HPDE6-E6E7 (cell line): Measurements from ENCODE around the gene PRKD3.
"Not testable (repeated sequence)": the region's sequence is repeated elsewhere in the genome, so short reads cannot be mapped to it uniquely, and the experiment has no call there.

Source experiments
- DNase-seq: peaks from one replicate; pipeline ENCODE4 v3.0.0; 2011; ENCODE audit warnings: missing footprints; ENCODE audit errors: extremely low spot score

The PRKD3 gene

GRCh38 chr2:37316181-37316580, 8.5 kb downstream of the PRKD3 start:
- DNase-seq, result no peak

GRCh38 chr2:37315364-37315763, 9.3 kb downstream of the PRKD3 start:
- DNase-seq, result no peak

DNA sequence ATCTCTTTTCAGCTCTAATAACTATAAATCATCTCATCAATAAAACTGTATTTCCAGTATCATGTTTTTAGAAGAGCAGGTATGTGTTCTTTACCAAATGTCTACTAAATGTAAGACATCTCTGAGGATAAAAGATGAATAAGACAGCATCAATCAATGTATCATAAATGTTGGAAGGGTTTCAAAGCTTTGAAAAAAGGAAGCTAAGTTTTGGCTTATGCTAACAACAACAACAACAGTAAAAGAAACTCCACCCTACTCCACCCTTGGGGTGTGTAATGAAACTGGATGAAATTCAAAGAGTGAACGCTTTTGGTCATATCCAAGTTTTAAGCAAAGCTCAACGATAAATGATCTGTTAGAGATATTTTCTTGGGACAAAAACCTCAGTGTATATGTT, 17.1 kb downstream of the PRKD3 start:
- no peak for DNase-seq

GRCh38 chr2:37306024-37306423, 18.6 kb downstream of the PRKD3 start:
- DNase-seq, result no peak

DNA sequence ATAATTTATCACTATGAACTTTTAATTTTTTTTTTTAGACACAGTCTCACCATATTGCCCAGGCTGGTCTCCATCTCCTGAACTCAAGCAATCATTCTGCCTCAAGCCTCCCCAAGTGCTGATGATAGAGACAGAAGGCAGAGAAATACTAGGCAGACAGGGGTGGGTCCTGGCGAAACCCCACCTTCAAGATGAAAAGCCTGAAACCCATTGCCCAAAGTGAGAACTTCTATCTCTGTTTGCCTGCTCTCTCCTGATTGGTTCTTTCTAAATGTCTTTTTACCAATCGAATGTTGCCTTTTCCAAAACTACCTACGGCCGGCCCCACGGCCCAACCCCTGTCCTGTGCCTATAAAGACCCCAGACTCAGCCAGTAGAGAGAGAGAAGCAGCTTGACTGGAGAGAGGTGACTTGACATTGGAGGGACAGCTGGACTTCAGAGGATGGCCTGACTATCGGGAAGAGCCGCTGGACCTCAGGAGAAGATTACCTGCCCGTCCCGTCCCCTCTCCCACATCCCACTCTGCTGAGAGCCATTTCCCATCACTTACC, 21.9 kb downstream of the PRKD3 start:
- no peak for DNase-seq

GRCh38 chr2:37301408-37301807, 23.2 kb downstream of the PRKD3 start:
- DNase-seq, result no peak

- DNase-seq, result no peak
These were observed 24.1 kb downstream of the PRKD3 start for GRCh38 chr2:37300578-37300977.

DNA sequence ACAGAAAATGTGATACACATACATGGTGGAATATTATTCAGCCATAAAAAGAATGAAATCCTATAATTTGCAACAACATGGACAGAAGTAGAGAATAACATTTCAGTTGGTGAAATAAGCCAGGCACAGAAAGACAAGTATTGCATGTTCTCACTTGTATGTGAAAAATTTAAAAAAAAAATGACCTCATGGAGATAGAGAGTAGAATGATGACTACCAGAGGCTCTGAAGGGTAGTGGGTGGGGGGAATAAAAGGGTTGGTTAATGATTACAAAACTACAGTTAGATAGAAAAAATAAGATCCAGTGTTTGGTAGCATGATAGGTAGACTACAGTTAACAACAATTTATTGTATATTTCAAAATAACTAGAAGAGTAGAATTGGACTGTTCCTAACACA, 24.5 kb downstream of the PRKD3 start:
- DNase-seq, result no peak

DNA sequence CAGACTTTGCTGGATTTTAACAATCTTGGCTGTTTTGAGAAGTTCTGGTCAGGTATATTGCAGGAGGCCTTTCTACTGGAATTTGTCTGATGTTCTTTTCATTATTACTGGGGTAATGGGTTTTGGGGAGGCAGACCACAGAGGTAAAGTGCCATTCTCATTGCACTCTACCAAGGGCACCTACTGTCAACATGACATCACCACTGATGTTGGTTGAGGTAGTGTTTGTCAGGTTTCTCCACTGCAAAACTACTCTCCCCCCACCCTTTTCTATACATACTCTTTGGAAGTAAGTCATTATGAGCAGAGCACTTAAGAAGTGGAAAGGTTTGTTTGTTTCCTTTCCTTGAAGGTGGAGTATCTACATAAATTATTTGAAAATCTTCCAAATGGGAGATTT, 27.0 kb downstream of the PRKD3 start:
- no peak for DNase-seq

DNA sequence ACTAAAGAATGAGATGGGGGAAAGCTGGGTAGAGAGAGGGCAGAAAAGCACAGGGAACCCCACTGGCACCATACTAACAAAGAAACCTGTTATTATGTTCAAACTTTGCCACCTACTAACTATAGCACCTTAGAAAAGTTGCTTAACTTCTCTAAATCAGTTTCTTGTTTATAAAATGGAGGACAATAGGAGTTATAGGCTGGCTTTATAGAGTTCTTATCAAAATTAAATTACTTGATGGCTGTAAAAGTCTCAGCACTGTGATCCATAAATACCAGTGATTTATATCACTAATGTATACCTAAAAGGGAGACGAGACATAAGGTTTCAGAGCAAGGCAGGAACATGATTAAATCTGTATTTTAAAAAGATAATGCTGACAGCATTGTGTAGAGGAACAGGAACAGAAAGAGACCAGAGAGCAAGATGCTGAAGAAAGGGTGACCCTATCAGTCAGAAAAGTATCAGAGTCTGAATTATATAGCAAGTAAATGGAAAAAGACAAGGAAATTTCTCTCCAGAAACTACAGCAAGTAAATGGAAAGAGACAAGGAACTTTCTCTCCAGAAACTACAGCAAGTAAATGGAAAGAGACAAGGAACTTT, 29.1 kb downstream of the PRKD3 start:
- no peak for DNase-seq

DNA sequence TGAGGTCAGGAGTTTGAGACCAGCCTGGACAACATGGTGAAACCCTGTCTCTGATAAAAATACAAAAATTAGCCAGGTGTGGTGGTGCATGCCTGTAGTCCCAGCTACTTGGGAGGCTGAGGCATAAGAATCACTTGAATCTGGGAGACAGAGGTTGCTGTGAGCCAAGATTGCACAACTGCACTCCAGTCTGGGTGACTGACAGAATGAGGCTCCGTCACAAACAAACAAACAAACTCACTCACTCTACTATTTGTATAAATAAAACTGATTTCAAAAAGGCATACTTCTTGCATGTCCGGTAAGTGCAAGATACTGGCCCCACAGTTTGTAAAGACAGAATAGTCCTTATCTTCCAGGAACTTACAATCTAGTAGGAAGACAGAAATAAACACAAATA, 29.8 kb downstream of the PRKD3 start:
- not testable (repeated sequence) for DNase-seq

GRCh38 chr2:37291680-37292079, 33.0 kb downstream of the PRKD3 start:
- no peak for DNase-seq

DNA sequence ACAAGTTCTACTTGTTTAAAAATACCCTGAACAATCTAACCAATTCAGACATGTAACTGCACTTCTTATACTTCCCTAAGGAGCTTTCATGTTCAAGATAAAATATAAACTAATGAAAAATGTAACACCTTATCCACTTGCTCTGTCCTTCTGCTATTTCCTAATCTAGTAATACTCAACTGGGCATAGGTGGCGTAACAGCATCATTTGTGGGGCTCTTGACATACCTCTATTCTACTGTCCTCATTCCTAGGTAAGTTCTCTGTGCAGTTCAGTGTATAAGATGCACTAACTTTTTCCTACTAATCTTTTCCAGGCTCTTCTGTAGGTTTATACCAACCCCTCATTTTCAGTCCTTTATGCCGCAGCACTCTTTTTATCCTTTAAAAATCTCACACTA, 36.7 kb downstream of the PRKD3 start:
- DNase-seq, result no peak

DNA sequence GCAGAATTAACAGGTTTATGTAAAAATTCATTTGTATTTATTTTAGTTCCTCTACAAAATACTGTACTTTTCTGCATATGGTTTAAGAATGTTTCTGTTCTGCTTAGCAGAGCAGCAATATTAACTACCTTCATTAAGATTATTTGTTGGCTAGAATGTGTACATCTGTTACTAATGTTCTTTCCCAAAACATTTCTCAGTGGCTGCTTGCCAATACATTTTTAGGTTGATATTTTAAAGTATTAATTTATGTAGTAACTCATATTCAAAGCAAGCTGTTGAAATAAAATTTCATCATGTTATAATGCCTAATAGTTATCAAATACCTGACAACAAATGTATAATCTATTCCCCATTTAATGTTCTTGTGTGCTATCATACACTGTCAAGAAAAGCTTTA, 40.3 kb downstream of the PRKD3 start:
- no peak for DNase-seq

- no peak for DNase-seq
These were observed 41.4 kb downstream of the PRKD3 start for GRCh38 chr2:37283207-37283606.

DNA sequence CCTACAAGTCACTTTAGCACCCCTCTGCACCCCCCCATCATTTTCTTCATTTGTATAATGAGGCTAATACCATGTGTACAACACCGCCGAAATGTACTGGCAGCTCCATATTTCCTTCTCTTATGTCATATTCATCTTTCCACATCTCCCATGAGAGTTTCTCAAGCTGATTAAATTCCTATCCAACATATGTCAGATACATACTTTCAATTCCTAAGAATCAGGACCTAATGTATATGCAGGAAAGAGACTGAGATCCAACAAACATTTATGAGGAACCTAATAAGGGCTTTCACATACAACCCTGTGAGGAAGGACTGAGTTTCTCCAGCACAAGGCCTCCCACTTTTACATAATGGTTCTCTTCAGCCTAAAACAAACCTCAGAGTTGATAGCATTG, 41.9 kb downstream of the PRKD3 start:
- DNase-seq, result no peak

DNA sequence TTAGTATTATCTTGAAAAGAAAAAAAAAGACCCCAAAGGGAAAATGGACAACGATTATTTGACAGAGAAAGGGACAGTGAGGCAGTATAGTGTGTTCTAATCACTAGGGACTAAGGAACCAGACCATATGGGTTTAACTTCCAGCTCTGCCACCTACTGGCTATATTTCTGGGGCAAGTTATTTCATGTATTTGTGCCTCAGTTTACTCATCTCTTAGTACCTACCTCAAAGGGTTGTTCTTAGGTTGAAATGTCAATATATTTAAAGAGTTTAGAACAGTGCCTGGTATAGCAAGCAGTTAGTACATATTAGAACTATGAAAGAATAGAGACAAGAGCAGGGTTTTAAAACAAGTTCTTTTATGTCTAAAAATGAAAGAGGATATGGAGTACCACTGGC, 42.7 kb downstream of the PRKD3 start:
- no peak for DNase-seq

DNA sequence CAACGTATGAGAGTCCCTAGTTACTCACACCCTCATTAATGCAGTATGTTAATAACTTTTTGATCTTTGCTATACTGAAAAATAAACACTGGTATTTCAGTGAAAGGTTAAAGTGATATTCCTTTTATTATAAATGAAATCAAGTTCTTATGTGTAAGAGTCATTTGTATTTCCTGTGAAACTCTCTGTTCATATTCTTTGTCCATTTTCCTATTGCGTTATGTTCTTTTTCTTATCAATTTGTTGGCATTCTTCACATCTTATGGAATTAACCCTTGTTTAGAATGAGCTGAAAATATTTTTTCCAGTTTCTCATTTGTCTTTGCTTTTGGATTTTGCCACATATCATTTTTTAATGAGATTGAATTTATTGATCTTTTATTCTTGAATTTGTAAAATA, 48.3 kb downstream of the PRKD3 start:
- no peak for DNase-seq
